Keratinocyte (primary cell): ENCODE results near the gene SLC4A5. TPM values are rescaled to one million over a fixed set of nuclear protein-coding genes. Genes with fewer than 3 reads are reported as not detected.

Experiments used
- DNase-seq: peaks from one replicate; pipeline ENCODE4 v3.0.0-alpha.2; 2011; ENCODE audit warnings: low read depth, missing footprints, low spot score
- FAIRE-seq: peaks from 2 replicates; lab custom pipeline; 2011; peaks lifted over from hg19 to GRCh38; lab: Jason Lieb, UNC
- H2AFZ ChIP-seq: 2 replicates; pipeline ENCODE4 v1.6.0; 2012; ENCODE audit warnings: low read length, control low read depth, inconsistent platforms; ENCODE audit not compliant: control insufficient read depth
- H3K27ac ChIP-seq: 2 replicates; pipeline ENCODE4 v1.5.1; 2011; ENCODE audit warnings: low read length; ENCODE audit not compliant: control insufficient read depth, insufficient read depth
- H3K27me3 ChIP-seq: 3 replicates; pipeline ENCODE4 v1.6.0; 2011; ENCODE audit warnings: low read length; ENCODE audit not compliant: control insufficient read depth, insufficient read depth; ENCODE audit errors: extremely low read depth
- H3K36me3 ChIP-seq, 2 experiments: 2 replicates in 1 of 2; 3 replicates in 1 of 2; pipeline ENCODE4 v1.5.1; 2011; ENCODE audit warnings: low read length in 2 of 2, mild to moderate bottlenecking in 1 of 2; ENCODE audit not compliant: control insufficient read depth in 2 of 2, insufficient read depth in 2 of 2; ENCODE audit errors: extremely low read depth in 1 of 2
- H3K4me1 ChIP-seq: 3 replicates; pipeline ENCODE4 v1.5.1; 2011; ENCODE audit warnings: low read length; ENCODE audit not compliant: control insufficient read depth, insufficient read depth; ENCODE audit errors: extremely low read depth
- H3K4me2 ChIP-seq: 3 replicates; pipeline ENCODE4 v1.6.0; 2011; ENCODE audit warnings: low read depth, low read length; ENCODE audit not compliant: control insufficient read depth, insufficient read depth; ENCODE audit errors: extremely low read depth
- H3K4me3 ChIP-seq, 3 experiments: fragments of 200-600 bp in 1 of 3; sonication (generic) in 1 of 3; 2 replicates in 2 of 3; 3 replicates in 1 of 3; pipeline ENCODE4 v1.5.1; 2011 to 2016; ENCODE audit warnings: low read length in 3 of 3, mild to moderate bottlenecking in 3 of 3, control low read depth in 2 of 3, inconsistent platforms in 1 of 3, low read depth in 1 of 3, mixed read lengths in 1 of 3, mixed run types in 1 of 3, moderate library complexity in 1 of 3; ENCODE audit not compliant: control insufficient read depth in 2 of 3, insufficient read depth in 2 of 3; ENCODE audit errors: extremely low read depth in 1 of 3
- H3K79me2 ChIP-seq: 2 replicates; pipeline ENCODE4 v1.6.0; 2012; ENCODE audit warnings: low read length; ENCODE audit not compliant: control insufficient read depth, insufficient read depth
- H3K9ac ChIP-seq: 3 replicates; pipeline ENCODE4 v1.6.0; 2011; ENCODE audit warnings: low read length; ENCODE audit not compliant: control insufficient read depth, insufficient read depth; ENCODE audit errors: extremely low read depth
- H3K9me1 ChIP-seq: 3 replicates; pipeline ENCODE4 v1.6.0; 2011; ENCODE audit warnings: low read length; ENCODE audit not compliant: control insufficient read depth, insufficient read depth; ENCODE audit errors: extremely low read depth
- H3K9me3 ChIP-seq: 2 replicates; pipeline ENCODE4 v1.5.1; 2012; ENCODE audit warnings: low read depth, low read length; ENCODE audit not compliant: control insufficient read depth
- H4K20me1 ChIP-seq: 3 replicates; pipeline ENCODE4 v1.6.0; 2011; ENCODE audit warnings: low read length; ENCODE audit not compliant: control insufficient read depth, insufficient read depth; ENCODE audit errors: extremely low read depth
- EZH2 ChIP-seq: IDR thresholded peaks from one replicate; pipeline ENCODE4 v1.6.1; 2012; ENCODE audit warnings: inconsistent platforms, mild to moderate bottlenecking, low read length, moderate library complexity
- dilution Hi-C: fragments of 300-500 bp; cut with MboI; formaldehyde crosslinking; loops from one replicate; pipeline ENCODE4 v1.7.0; 2020; ENCODE audit warnings: low sequenced_read_pairs; ENCODE audit not compliant: extremely low pct_ligation_motif_present
- polyA plus RNA-seq, 5 experiments: library from polyadenylated mRNA; depleted of rRNA in 3 of 5; stranded (reverse) in 3 of 5; stranded (forward) in 1 of 5; unstranded in 1 of 5; fragments of >200 nt; gene quantifications; 1 replicate in 1 of 5; 2 replicates in 3 of 5; 3 replicates in 1 of 5; pipeline versions ENCODE4 v1.2.1 to v1.2.3, GENCODE V29; 2011 to 2012; ENCODE audit warnings: missing spikeins in 2 of 5, low read depth in 1 of 5, low replicate concordance in 1 of 5
- TF ChIP-seq, protein P1 (sequence below), 3 experiments: IDR thresholded peaks in 1 of 3; conservative IDR thresholded peaks in 1 of 3; optimal IDR thresholded peaks in 1 of 3; 2 replicates in 2 of 3; 3 replicates in 1 of 3; pipeline versions ENCODE3 to v1.5.1; 2011; ENCODE audit warnings: low read length in 3 of 3, mild to moderate bottlenecking in 3 of 3, moderate library complexity in 2 of 3, control low read depth in 1 of 3, inconsistent platforms in 1 of 3; ENCODE audit not compliant: insufficient read depth in 2 of 3; ENCODE audit errors: extremely low read depth in 1 of 3

Gene SLC4A5
- polyA plus RNA-seq, 1 donor (not counting 4 experiments of a cell fraction or from before 2014, with no cell fraction given) = 0.22 TPM

DNA sequence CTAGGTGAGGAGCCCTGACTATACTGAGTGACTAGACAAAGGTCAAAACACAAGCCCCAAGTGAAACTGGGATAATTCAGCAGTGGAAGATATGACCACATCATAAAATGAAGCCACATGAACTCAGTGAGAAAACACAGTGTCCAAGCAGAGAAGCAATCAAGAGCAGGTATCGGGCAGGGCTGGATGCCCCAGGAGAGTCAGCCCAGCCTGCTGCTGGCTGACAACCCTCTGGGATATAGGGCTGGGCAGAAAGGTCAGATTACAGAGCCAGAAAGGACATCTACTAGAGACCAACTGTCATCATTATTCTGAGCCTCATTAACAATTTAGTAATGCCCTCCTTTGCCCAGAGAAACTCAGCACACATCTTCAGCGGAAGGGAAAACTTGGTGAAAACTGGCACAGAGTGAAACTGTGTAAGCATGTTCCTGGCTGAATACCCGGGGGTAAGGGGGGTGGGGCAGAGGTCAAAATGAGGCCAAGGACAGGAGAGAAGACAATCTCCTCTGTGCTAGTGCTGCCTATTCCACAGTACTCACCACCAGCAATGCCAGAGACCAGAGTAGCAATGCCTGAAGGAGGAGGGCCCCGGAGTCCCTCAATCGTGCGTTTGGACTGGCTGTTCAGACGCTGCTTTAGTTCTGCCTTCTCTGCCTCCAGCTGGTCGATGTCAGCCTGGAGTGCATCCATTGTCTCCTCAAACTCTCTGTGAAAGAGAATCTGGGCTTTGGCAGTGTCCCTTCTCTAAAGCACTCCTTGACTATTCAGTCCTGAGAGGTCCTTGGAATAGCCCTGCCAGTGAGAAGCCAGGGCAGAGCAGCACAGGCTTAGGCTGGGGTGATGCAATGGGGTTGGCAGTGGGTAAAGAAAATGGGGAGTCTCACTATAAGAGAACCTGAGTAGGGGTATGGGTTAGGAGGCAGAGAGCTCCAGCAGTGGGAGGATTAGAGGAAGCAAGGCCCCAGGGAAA lies 21.6 kb upstream of the SLC4A5 start:
- dilution Hi-C loops = no loop called here
- H3K36me3 ChIP-seq = peaks cover 55 to 63% of the 10 kb centered on the region in 2 experiments
- no peak overlapping the region for H2AFZ ChIP-seq

DNA sequence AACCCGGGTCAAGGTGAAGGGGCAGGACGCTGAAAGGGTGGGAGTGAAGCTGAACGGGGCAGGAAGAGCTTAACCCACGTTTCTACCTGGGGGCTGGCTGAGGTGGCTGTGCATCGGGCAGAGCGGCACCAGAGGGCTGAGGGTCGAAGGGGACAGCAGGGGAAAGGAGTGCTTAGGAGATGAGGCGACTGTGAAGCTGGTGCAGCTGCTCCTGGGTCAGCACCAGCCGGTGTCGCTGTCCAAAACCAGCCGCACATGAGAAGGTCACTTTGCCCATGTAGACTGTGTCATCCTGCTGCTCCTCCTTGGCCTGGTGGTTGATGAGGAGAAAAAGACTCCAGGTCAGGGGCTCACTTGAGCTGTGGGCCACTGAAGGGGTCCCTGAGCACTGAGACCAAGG lies 18.1 kb upstream of the SLC4A5 start:
- dilution Hi-C loops = no loop called here
- no peak for FAIRE-seq

More for the DNA sequence above, 21.6 kb upstream of the SLC4A5 start:
- H3K27me3 ChIP-seq = no peaks in the 10 kb centered on the region
- H3K4me2 ChIP-seq = no peak overlapping the region
- no peaks in the 10 kb centered on the region for H3K79me2 ChIP-seq
- DNase-seq (no peak), FAIRE-seq (no peak)
- H4K20me1 ChIP-seq = no peaks in the 10 kb centered on the region
- H3K9me1 ChIP-seq = no peaks in the 10 kb centered on the region
- H3K27ac ChIP-seq = no peak overlapping the region
- H3K9ac ChIP-seq = no peak overlapping the region
- TF ChIP-seq, protein P1, sequence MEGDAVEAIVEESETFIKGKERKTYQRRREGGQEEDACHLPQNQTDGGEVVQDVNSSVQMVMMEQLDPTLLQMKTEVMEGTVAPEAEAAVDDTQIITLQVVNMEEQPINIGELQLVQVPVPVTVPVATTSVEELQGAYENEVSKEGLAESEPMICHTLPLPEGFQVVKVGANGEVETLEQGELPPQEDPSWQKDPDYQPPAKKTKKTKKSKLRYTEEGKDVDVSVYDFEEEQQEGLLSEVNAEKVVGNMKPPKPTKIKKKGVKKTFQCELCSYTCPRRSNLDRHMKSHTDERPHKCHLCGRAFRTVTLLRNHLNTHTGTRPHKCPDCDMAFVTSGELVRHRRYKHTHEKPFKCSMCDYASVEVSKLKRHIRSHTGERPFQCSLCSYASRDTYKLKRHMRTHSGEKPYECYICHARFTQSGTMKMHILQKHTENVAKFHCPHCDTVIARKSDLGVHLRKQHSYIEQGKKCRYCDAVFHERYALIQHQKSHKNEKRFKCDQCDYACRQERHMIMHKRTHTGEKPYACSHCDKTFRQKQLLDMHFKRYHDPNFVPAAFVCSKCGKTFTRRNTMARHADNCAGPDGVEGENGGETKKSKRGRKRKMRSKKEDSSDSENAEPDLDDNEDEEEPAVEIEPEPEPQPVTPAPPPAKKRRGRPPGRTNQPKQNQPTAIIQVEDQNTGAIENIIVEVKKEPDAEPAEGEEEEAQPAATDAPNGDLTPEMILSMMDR (optimal IDR thresholded peaks at IDR 0.05 in 1 of 3, IDR thresholded peaks at IDR 0.05 in 1 of 3, conservative IDR thresholded peaks at IDR 0.05 in 1 of 3; ENCODE audit: extremely low read depth in 1 of 3, insufficient read depth in 2 of 3, low read length in 3 of 3) = no peak
- no peak for TF ChIP-seq EZH2
- no peak overlapping the region for H3K4me3 ChIP-seq
- H3K9me3 ChIP-seq = no peaks in the 10 kb centered on the region
- H3K4me1 ChIP-seq = no peaks in the 10 kb centered on the region

More for the DNA sequence above, 18.1 kb upstream of the SLC4A5 start:
- Histone ChIP-seq H3K4me1 (no peaks in the 10 kb centered on the region), H2AFZ (no peak overlapping the region), H3K27ac (no peak overlapping the region), H3K4me3 (no peak overlapping the region), H3K27me3 (no peaks in the 10 kb centered on the region), H3K9me1 (no peaks in the 10 kb centered on the region), H3K9me3 (no peaks in the 10 kb centered on the region), H4K20me1 (no peaks in the 10 kb centered on the region), H3K36me3 (peaks cover 49 to 53% of the 10 kb centered on the region in 2 experiments), H3K79me2 (no peaks in the 10 kb centered on the region), H3K9ac (no peak overlapping the region), H3K4me2 (no peak overlapping the region)
- no peak for DNase-seq
- TF ChIP-seq, protein P1 (optimal IDR thresholded peaks at IDR 0.05 in 1 of 3, IDR thresholded peaks at IDR 0.05 in 1 of 3, conservative IDR thresholded peaks at IDR 0.05 in 1 of 3; ENCODE audit: extremely low read depth in 1 of 3, insufficient read depth in 2 of 3, low read length in 3 of 3) = no peak
- no peak for TF ChIP-seq EZH2
